Choroid plexus epithelial cell (primary cell): ENCODE measurements around the gene MYL9.

ENCODE experiments used
- DNase-seq: peaks from one replicate; pipeline ENCODE4 v3.0.0-alpha.2; 2010; ENCODE audit warnings: low read depth
- H3K4me3 ChIP-seq: 2 replicates; pipeline ENCODE4 v1.5.1; 2011; ENCODE audit warnings: low read depth, mild to moderate bottlenecking, control low read depth, low read length, moderate library complexity
- CTCF ChIP-seq: conservative IDR thresholded peaks from 2 replicates; pipeline ENCODE4 v1.5.1; 2011; ENCODE audit warnings: low read depth, mild to moderate bottlenecking, control low read depth, inconsistent platforms, low read length, moderate library complexity

MYL9 gene

GRCh38 chr20:36526521-36527011 lies 14.8 kb upstream of the MYL9 start:
- DNase-seq: no peak
- TF ChIP-seq CTCF: no peak
- no peak overlapping the region for H3K4me3 ChIP-seq

- DNase-seq: no peak
- no peak overlapping the region for H3K4me3 ChIP-seq
- no peak for TF ChIP-seq CTCF
These were observed 13.8 kb upstream of the MYL9 start for GRCh38 chr20:36527331-36528125.

GRCh38 chr20:36528176-36528874 lies 13.0 kb upstream of the MYL9 start:
- no peak for DNase-seq
- no peak overlapping the region for H3K4me3 ChIP-seq
- no peak for TF ChIP-seq CTCF

GRCh38 chr20:36528875-36529417 lies 12.4 kb upstream of the MYL9 start:
- no peak for DNase-seq
- no peak overlapping the region for H3K4me3 ChIP-seq
- TF ChIP-seq CTCF: no peak

GRCh38 chr20:36532388-36532787 lies 8.9 kb upstream of the MYL9 start:
- no peak overlapping the region for H3K4me3 ChIP-seq
- no peak for TF ChIP-seq CTCF
- DNase-seq: no peak

- no peak for DNase-seq
- no peak for TF ChIP-seq CTCF
- H3K4me3 ChIP-seq: no peak overlapping the region
These were observed 8.5 kb upstream of the MYL9 start for GRCh38 chr20:36532822-36533221.
